ENCODE data around the gene ZSCAN10. TPM values are rescaled to one million over a fixed set of nuclear protein-coding genes. Genes with fewer than 3 reads are reported as not detected.

ZSCAN10 gene
- polyA plus RNA-seq, 1 donor from 2014 or later, result 0.10 TPM

DNA sequence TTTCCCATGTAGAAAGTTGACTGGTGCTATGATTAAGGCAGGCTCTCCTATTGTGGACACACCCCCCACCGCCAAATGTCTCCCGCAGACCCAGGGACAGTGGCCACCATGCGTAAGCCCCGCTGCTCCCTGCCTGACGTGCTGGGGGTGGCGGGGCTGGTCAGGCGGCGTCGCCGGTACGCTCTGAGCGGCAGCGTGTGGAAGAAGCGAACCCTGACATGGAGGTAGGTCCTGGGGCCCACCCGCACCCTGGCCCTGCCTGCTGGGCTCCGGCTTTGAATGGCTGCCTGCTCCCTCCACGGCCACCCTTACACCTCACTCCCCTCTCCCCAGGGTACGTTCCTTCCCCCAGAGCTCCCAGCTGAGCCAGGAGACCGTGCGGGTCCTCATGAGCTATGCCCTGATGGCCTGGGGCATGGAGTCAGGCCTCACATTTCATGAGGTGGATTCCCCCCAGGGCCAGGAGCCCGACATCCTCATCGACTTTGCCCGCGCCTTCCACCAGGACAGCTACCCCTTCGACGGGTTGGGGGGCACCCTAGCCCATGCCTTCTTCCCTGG, 49.1 kb downstream of the ZSCAN10 start:
- Histone ChIP-seq H3K4me2 (ENCODE audit: low read length) (no peak overlapping the region), H3K9me3 (ENCODE audit: low read length) (no peaks in the 10 kb centered on the region), H3K36me3 (ENCODE audit: insufficient read depth, low read length) (no peaks in the 10 kb centered on the region), H3K27me3 (ENCODE audit: insufficient read depth, low read depth, low read length) (peaks cover 47% of the 10 kb centered on the region), H3K9ac (ENCODE audit: low read length) (no peak overlapping the region), H3K9me2 (ENCODE audit: insufficient read depth, low read length) (no peaks in the 10 kb centered on the region), H3K4me3 (ENCODE audit: low read length) (no peak overlapping the region), H4K20me1 (ENCODE audit: insufficient read depth) (no peaks in the 10 kb centered on the region), H2AFZ (ENCODE audit: low read depth, low read length) (no peak overlapping the region), H3F3A (ENCODE audit: insufficient read depth, low read length, poor library complexity, severe bottlenecking) (no peaks in the 10 kb centered on the region), H3K27ac (ENCODE audit: low read length) (no peak overlapping the region), H3K79me2 (replicated peaks; ENCODE audit: insufficient read depth, low read length) (no peaks in the 10 kb centered on the region)
- no peak for TF ChIP-seq EP300 (conservative IDR thresholded peaks at IDR 0.05; ENCODE audit: poor library complexity, severe bottlenecking)
- TF ChIP-seq, protein P1, sequence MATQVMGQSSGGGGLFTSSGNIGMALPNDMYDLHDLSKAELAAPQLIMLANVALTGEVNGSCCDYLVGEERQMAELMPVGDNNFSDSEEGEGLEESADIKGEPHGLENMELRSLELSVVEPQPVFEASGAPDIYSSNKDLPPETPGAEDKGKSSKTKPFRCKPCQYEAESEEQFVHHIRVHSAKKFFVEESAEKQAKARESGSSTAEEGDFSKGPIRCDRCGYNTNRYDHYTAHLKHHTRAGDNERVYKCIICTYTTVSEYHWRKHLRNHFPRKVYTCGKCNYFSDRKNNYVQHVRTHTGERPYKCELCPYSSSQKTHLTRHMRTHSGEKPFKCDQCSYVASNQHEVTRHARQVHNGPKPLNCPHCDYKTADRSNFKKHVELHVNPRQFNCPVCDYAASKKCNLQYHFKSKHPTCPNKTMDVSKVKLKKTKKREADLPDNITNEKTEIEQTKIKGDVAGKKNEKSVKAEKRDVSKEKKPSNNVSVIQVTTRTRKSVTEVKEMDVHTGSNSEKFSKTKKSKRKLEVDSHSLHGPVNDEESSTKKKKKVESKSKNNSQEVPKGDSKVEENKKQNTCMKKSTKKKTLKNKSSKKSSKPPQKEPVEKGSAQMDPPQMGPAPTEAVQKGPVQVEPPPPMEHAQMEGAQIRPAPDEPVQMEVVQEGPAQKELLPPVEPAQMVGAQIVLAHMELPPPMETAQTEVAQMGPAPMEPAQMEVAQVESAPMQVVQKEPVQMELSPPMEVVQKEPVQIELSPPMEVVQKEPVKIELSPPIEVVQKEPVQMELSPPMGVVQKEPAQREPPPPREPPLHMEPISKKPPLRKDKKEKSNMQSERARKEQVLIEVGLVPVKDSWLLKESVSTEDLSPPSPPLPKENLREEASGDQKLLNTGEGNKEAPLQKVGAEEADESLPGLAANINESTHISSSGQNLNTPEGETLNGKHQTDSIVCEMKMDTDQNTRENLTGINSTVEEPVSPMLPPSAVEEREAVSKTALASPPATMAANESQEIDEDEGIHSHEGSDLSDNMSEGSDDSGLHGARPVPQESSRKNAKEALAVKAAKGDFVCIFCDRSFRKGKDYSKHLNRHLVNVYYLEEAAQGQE (IDR thresholded peaks at IDR 0.05; ENCODE audit: borderline replicate concordance), result no peak
- no peak for TF ChIP-seq RAD21 (conservative IDR thresholded peaks at IDR 0.05)
- no peak for TF ChIP-seq TAF1 (IDR thresholded peaks at IDR 0.05; ENCODE audit: low read depth)

GRCh38 chr16:3047387-3047720, 51.7 kb downstream of the ZSCAN10 start:
- Histone ChIP-seq H3K79me2 (replicated peaks; ENCODE audit: insufficient read depth, low read length) (no peaks in the 10 kb centered on the region), H3K9me2 (ENCODE audit: insufficient read depth, low read length) (no peaks in the 10 kb centered on the region), H3K4me3 (ENCODE audit: low read length) (no peak overlapping the region), H3K9me3 (ENCODE audit: low read length) (no peaks in the 10 kb centered on the region), H3F3A (ENCODE audit: insufficient read depth, low read length, poor library complexity, severe bottlenecking) (no peaks in the 10 kb centered on the region), H4K20me1 (ENCODE audit: insufficient read depth) (no peaks in the 10 kb centered on the region), H3K27me3 (ENCODE audit: insufficient read depth, low read depth, low read length) (peaks cover 73% of the 10 kb centered on the region), H3K36me3 (ENCODE audit: insufficient read depth, low read length) (no peaks in the 10 kb centered on the region), H3K4me2 (ENCODE audit: low read length) (no peak overlapping the region), H3K27ac (ENCODE audit: low read length) (no peak overlapping the region), H2AFZ (ENCODE audit: low read depth, low read length) (no peak overlapping the region), H3K9ac (ENCODE audit: low read length) (no peak overlapping the region)
- no peak for TF ChIP-seq MXI1 (conservative IDR thresholded peaks at IDR 0.05; ENCODE audit: poor library complexity, severe bottlenecking)

DNA sequence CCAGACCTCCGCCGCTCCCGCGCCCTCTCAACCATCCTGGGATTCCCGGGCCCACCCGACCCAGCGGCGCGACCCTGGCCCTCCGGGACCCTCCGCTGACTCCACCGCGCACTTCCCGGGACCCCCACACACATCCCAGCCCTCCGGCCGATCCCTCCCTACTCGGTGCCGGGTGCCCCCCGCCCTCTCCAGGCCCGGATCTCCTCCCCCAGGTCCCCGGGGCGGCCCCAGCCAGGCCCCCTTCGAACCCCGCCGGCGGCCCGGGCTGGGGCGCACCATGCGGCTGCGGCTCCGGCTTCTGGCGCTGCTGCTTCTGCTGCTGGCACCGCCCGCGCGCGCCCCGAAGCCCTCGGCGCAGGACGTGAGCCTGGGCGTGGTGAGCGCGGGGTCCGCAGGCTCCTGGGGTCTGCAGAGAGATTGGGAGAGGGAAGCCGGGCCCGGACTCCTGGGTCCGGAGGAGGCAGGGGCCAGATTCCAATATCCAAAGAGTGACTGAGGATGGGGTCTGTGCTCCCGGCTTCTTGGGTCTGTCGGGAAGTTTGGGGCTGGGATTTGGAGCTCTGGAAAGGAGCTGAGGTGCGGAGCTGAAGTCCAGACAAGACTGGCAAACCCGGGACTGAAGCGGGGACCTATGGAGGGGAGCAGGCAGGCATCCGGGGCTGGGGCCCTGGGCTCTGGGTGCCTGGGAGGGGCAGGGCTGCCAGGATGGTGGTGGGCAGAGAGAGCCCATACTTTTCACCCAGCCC, 52.3 kb downstream of the ZSCAN10 start:
- Histone ChIP-seq H4K20me1 (ENCODE audit: insufficient read depth) (no peaks in the 10 kb centered on the region), H3K27me3 (ENCODE audit: insufficient read depth, low read depth, low read length) (peaks cover 75% of the 10 kb centered on the region), H3K36me3 (ENCODE audit: insufficient read depth, low read length) (no peaks in the 10 kb centered on the region), H3K79me2 (replicated peaks; ENCODE audit: insufficient read depth, low read length) (no peaks in the 10 kb centered on the region), H3K9me2 (ENCODE audit: insufficient read depth, low read length) (no peaks in the 10 kb centered on the region), H3K27ac (ENCODE audit: low read length) (no peak overlapping the region), H3K9me3 (ENCODE audit: low read length) (no peaks in the 10 kb centered on the region), H3K4me2 (ENCODE audit: low read length) (no peak overlapping the region), H2AFZ (ENCODE audit: low read depth, low read length) (no peak overlapping the region), H3K9ac (ENCODE audit: low read length) (no peak overlapping the region), H3K4me3 (ENCODE audit: low read length) (peak overlapping the region; percentile 65), H3F3A (ENCODE audit: insufficient read depth, low read length, poor library complexity, severe bottlenecking) (no peaks in the 10 kb centered on the region)
- TF ChIP-seq RAD21 (conservative IDR thresholded peaks at IDR 0.05) (no peak), TAF1 (IDR thresholded peaks at IDR 0.05; ENCODE audit: low read depth) (no peak), MXI1 (conservative IDR thresholded peaks at IDR 0.05; ENCODE audit: poor library complexity, severe bottlenecking) (no peak), SMC3 (conservative IDR thresholded peaks at IDR 0.05; ENCODE audit: poor library complexity) (no peak), POLR2AphosphoS5 (IDR thresholded peaks at IDR 0.05) (no peak), EZH2 (IDR thresholded peaks at IDR 0.05; ENCODE audit: borderline replicate concordance, insufficient read depth, low read length, poor library complexity, severe bottlenecking) (peak; percentile 68)
- TF ChIP-seq, protein P1 (IDR thresholded peaks at IDR 0.05; ENCODE audit: borderline replicate concordance), result no peak
- TF ChIP-seq, protein P2, sequence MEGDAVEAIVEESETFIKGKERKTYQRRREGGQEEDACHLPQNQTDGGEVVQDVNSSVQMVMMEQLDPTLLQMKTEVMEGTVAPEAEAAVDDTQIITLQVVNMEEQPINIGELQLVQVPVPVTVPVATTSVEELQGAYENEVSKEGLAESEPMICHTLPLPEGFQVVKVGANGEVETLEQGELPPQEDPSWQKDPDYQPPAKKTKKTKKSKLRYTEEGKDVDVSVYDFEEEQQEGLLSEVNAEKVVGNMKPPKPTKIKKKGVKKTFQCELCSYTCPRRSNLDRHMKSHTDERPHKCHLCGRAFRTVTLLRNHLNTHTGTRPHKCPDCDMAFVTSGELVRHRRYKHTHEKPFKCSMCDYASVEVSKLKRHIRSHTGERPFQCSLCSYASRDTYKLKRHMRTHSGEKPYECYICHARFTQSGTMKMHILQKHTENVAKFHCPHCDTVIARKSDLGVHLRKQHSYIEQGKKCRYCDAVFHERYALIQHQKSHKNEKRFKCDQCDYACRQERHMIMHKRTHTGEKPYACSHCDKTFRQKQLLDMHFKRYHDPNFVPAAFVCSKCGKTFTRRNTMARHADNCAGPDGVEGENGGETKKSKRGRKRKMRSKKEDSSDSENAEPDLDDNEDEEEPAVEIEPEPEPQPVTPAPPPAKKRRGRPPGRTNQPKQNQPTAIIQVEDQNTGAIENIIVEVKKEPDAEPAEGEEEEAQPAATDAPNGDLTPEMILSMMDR (IDR thresholded peaks at IDR 0.05; ENCODE audit: poor library complexity, severe bottlenecking), result no peak

Measured in neural cell (in vitro differentiated cells).